ENCODE measurements around the gene TNFSF15. TPM values are rescaled to one million over a fixed set of nuclear protein-coding genes. Genes with fewer than 3 reads are reported as not detected.
"Not testable (repeated sequence)": the region's sequence is repeated elsewhere in the genome, so short reads cannot be mapped to it uniquely, and the experiment has no call there.

TNFSF15 gene
- total RNA-seq, 1 donor from 2014 or later: not detected

- intact Hi-C loops (cut with micrococcal nuclease): loop anchor here (5.0 kb wide), 1 partner anchor 277 kb away; no protein-coding TSS in a partner anchor
- ATAC-seq, DNase-seq: not testable (repeated sequence)
Measured at GRCh38 chr9:114735139-114735538, 70.7 kb downstream of the TNFSF15 start.

Other genes with a start within 250 kb of the TNFSF15 start
- 64.4 TPM for gene ATP6V1G1, start 218.3 kb downstream of the TNFSF15 start, total RNA-seq
- 4.0 TPM for gene TMEM268, start 194.7 kb downstream of the TNFSF15 start, total RNA-seq
- not detected for gene TEX53, start 148.2 kb downstream of the TNFSF15 start, total RNA-seq
- not detected for gene TEX48, start 123.8 kb downstream of the TNFSF15 start, total RNA-seq
- 0.77 TPM for gene TNFSF8, start 124.6 kb upstream of the TNFSF15 start, total RNA-seq

Measured in left ventricle myocardium superior (tissue), 1 donor.